Adrenal gland (tissue), 5 donors: ENCODE data around the gene PROK1.

Source experiments
- POLR2A ChIP-seq, 2 donors: fragments of 450-650 bp; IDR thresholded peaks; one replicate each; pipeline ENCODE4 v1.6.1; 2017; ENCODE audit warnings: antibody characterized with exemption in 2 of 2, mild to moderate bottlenecking in 2 of 2, moderate library complexity in 1 of 2
- TF ChIP-seq, protein P1 (sequence below), 6 experiments: fragments of 450-650 bp in 4 of 6; fragments of 200-600 bp in 2 of 6; sonication (generic) in 1 of 6; IDR thresholded peaks; 1 replicate in 5 of 6; 2 replicates in 1 of 6; pipeline versions ENCODE4 v1.5.1 to v1.8.0; 2016 to 2021; ENCODE audit warnings: antibody characterized with exemption in 6 of 6, mild to moderate bottlenecking in 2 of 6, moderate library complexity in 1 of 6
- donor health status: DM: no; HTN: no; CAD: no.

GRCh38 chr1:110465038-110465813 is 14.3 kb downstream of the PROK1 start:
- TF ChIP-seq, protein P1, sequence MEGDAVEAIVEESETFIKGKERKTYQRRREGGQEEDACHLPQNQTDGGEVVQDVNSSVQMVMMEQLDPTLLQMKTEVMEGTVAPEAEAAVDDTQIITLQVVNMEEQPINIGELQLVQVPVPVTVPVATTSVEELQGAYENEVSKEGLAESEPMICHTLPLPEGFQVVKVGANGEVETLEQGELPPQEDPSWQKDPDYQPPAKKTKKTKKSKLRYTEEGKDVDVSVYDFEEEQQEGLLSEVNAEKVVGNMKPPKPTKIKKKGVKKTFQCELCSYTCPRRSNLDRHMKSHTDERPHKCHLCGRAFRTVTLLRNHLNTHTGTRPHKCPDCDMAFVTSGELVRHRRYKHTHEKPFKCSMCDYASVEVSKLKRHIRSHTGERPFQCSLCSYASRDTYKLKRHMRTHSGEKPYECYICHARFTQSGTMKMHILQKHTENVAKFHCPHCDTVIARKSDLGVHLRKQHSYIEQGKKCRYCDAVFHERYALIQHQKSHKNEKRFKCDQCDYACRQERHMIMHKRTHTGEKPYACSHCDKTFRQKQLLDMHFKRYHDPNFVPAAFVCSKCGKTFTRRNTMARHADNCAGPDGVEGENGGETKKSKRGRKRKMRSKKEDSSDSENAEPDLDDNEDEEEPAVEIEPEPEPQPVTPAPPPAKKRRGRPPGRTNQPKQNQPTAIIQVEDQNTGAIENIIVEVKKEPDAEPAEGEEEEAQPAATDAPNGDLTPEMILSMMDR (IDR thresholded peaks at IDR 0.05), result no peak
- no peak for TF ChIP-seq POLR2A (IDR thresholded peaks at IDR 0.05)
